ENCODE results near the gene ARHGAP31.

GRCh38 chr3:119352863-119353527 lies 58.8 kb downstream of the ARHGAP31 start:
- TF ChIP-seq CTCF (IDR thresholded peaks at IDR 0.05) (peak in 3 of 6 experiments; percentile 17 to 52 (median 28)), POLR2A (IDR thresholded peaks at IDR 0.05) (no peak)

Measured in esophagus squamous epithelium (tissue), 4 donors.